WTC11 (cell line): ENCODE data around the gene FITM1.

ENCODE experiments used
- CTCF ChIP-seq: fragments of 200-600 bp; IDR thresholded peaks from 2 replicates; pipeline ENCODE4 v1.8.0; 2022; ENCODE audit warnings: antibody characterized with exemption
- NR2C2 ChIP-seq: sonication (generic); formaldehyde crosslinking; IDR thresholded peaks from 2 replicates; pipeline ENCODE4 v1.8.0; 2022; ENCODE audit warnings: mild to moderate bottlenecking, missing genetic modification reagents
- TF ChIP-seq, protein P1 (sequence below): sonication (generic); formaldehyde crosslinking; IDR thresholded peaks from 2 replicates; pipeline ENCODE4 v1.8.1; 2023; ENCODE audit warnings: mild to moderate bottlenecking, missing genetic modification reagents, moderate library complexity

GRCh38 chr14:24165785-24166184, 35.3 kb downstream of the FITM1 start:
- TF ChIP-seq, protein P1, sequence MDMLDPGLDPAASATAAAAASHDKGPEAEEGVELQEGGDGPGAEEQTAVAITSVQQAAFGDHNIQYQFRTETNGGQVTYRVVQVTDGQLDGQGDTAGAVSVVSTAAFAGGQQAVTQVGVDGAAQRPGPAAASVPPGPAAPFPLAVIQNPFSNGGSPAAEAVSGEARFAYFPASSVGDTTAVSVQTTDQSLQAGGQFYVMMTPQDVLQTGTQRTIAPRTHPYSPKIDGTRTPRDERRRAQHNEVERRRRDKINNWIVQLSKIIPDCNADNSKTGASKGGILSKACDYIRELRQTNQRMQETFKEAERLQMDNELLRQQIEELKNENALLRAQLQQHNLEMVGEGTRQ: no peak
- TF ChIP-seq CTCF: no peak
- no peak for TF ChIP-seq NR2C2
